Inferior parietal cortex (tissue), 1 donor: ENCODE data around the gene CDS2.
"Not testable (repeated sequence)": the region's sequence is repeated elsewhere in the genome, so short reads cannot be mapped to it uniquely, and the experiment has no call there.

Source experiments
- DNase-seq: peaks from one replicate; pipeline ENCODE4 v3.0.0-alpha.2; 2016; ENCODE audit errors: extremely low spot score

Gene CDS2

DNA sequence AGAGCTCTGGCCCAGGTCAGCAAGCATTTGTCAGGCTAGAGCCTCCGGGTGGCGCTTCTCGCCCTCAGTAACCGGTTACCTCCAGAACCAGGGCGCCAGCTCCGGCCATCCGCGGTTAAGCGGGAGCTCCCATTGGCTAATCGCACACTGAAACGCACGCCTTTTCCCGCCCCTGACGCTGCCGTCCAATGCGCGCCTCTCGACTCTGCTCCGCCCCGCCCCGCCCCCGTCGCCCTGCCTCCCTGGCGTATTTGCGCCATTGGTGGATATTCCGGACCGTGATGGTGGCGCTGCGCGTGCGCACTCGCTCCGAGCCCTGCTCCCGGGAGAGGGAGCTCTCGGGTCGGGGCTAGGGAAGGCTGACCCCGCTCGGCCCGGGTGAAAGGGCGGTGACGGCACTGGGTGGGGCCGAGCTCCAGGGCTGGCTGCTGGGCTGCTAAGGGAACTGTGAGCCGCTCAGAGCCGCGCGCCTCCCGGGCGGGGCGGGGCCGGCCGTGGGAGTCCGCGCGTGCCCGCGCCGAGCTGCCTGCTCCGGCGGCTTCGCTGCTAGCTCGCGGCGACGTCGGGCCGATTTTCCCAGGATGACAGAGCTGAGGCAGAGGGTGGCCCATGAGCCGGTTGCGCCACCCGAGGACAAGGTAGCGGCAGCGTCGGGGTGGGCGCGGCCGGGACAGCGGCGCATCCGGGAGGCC, at the start of gene CDS2:
Gene CDS2 (plus strand): TSS at position 497 of the 692 bp plus-strand sequence. CDS start 85 bp downstream, at position 582.
- peak; percentile 95 for DNase-seq

- DNase-seq, result no peak
Measured at GRCh38 chr20:5077761-5078387, 48.9 kb upstream of the CDS2 start.

- peak; percentile 46 for DNase-seq
Measured at GRCh38 chr20:5078399-5078958, 48.3 kb upstream of the CDS2 start.

DNA sequence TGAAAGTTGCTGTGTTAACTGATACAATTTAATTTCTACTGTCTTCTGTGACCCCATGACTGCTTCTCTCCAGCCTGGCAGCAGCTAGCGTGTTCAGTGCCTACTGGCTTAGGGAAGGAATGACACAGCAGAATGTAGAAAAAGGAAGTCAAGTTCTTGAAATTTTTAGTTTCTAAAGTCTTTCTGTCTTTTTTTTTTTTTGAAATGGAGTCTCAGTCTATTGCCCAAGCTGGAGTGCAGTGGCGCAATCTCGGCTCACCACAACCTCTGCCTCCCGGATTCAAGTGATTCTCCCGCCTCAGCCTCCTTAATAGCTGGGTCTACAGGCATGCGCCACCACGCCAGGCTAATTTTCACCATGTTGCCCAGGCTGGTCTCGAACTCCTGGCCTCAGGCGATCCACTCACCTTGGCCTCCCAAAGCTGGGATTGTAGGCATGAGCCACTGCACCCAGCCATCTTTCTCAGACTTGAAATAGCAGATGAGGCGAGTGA, 46.4 kb upstream of the CDS2 start:
- DNase-seq, result no peak

GRCh38 chr20:5085380-5085779, 41.4 kb upstream of the CDS2 start:
- DNase-seq, result no peak

GRCh38 chr20:5088688-5089087, 38.1 kb upstream of the CDS2 start:
- DNase-seq, result no peak

GRCh38 chr20:5090191-5090590, 36.6 kb upstream of the CDS2 start:
- DNase-seq, result no peak

DNA sequence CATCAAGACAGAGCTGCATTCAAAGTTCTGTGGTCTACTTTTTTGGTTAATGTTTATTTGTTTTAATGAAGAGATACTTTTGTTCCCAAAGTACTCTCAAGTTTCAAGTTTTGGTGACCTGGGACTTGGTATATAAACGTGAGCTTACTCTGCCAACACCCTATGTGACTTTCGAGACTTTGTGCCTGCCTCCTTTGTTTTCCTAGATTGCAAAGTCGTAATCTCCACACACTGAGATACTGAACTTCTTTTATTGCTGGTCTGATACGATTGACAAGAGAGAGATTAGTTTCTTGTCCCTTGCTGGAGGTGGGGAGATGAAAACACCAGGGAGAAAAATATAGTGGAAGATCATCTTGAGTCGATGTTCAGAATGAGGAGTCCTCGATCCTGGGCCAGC, 34.9 kb upstream of the CDS2 start:
- DNase-seq, result no peak

GRCh38 chr20:5092765-5093339, 34.0 kb upstream of the CDS2 start:
- no peak for DNase-seq

GRCh38 chr20:5095454-5095853, 31.4 kb upstream of the CDS2 start:
- DNase-seq, result no peak

GRCh38 chr20:5095931-5096330, 30.9 kb upstream of the CDS2 start:
- DNase-seq, result no peak

- no peak for DNase-seq
Measured at GRCh38 chr20:5096463-5096862, 30.3 kb upstream of the CDS2 start.

DNA sequence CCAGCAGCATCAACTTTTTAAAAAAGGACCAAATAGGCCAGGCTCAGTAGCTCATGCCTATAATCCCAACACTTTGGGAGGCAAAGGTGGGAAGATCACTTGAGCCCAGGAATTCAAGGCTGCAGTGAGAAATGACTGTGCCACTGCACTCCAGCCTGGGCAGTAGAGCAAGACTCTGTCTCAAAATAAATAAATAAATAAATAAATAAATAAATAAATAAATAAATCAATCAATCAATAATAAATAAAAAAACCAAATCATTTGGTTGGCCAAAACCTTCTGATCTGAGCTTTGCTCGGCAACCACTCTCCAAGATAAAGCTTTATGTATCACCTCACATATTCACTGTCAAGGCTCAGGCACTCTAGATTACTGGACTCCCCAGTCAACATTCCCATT, 27.8 kb upstream of the CDS2 start:
- DNase-seq, result not testable (repeated sequence)

DNA sequence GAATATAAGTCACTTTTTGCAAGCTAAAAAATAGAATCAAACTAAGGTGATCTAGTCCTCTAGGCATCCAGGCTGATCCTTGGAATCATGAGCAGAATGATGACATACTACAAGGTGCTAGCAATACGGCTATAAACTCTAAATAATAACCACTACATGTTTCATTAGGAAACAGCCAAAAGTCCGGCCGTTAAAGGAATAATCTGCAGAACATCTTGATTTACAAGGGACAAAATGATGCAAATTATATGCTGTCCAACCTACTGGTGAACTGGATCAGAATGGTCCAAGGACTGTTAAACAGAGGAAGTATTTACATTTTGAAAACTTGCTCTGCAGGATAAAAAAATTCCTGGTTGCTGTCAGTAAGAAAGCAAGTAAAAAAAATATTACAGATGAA, 26.9 kb upstream of the CDS2 start:
- DNase-seq, result not testable (repeated sequence)

- peak; percentile 92 for DNase-seq
Measured at GRCh38 chr20:5100684-5101347, 26.0 kb upstream of the CDS2 start.

GRCh38 chr20:5104479-5104878, 22.3 kb upstream of the CDS2 start:
- no peak for DNase-seq

GRCh38 chr20:5109276-5109675, 17.5 kb upstream of the CDS2 start:
- no peak for DNase-seq

- no peak for DNase-seq
Measured at GRCh38 chr20:5113615-5113986, 13.2 kb upstream of the CDS2 start.

GRCh38 chr20:5114403-5114802, 12.4 kb upstream of the CDS2 start:
- no peak for DNase-seq

- DNase-seq, result no peak
Measured at GRCh38 chr20:5116875-5117274, 9.9 kb upstream of the CDS2 start.

DNA sequence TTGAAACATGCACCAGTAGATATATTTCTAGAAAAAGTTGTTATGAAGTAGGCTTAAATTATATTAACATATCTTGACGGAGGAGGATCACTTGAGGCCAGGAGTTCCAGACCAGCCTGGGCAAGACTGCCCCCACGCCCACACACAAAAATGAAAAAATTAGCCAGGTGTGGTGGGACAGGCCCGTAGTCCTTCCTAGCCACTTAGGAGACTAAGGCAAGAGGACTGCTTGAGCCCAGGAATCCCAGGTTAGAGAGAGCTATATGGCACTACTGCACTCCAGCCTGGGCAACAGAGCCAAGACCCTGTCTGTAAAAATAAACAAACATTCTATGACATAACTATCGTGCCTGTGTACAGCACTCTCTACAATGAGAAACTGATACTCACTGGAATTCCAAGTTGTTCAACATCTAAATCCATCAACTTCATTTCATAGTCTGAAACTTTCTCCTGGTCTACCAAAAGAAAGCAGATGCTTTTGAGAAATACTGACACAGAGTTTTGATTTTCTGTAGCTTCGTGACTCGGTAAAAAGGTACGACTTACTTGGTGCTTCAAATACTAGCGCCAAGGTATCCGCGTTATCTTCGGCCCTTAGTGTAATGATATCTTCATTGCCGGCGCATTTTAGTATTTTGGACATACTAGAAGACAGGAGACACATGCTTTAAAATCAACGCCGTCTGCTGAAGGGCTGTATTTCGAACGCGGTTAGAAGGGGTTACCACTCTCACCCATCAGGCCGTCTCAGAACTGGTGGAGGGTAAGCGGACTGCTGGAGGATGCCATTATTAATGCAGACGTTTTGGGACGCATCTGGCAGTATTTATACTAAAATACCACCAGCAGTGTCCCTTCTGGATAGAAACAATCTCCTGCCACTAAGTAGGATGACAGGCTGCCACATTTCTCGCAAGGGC, 8.3 kb upstream of the CDS2 start:
- DNase-seq, result no peak
